ENCODE measurements around the gene RNF224. TPM values are rescaled to one million over a fixed set of nuclear protein-coding genes. Genes with fewer than 3 reads are reported as not detected.

The RNF224 gene
- total RNA-seq, 1 donor from 2014 or later, result not detected

DNA sequence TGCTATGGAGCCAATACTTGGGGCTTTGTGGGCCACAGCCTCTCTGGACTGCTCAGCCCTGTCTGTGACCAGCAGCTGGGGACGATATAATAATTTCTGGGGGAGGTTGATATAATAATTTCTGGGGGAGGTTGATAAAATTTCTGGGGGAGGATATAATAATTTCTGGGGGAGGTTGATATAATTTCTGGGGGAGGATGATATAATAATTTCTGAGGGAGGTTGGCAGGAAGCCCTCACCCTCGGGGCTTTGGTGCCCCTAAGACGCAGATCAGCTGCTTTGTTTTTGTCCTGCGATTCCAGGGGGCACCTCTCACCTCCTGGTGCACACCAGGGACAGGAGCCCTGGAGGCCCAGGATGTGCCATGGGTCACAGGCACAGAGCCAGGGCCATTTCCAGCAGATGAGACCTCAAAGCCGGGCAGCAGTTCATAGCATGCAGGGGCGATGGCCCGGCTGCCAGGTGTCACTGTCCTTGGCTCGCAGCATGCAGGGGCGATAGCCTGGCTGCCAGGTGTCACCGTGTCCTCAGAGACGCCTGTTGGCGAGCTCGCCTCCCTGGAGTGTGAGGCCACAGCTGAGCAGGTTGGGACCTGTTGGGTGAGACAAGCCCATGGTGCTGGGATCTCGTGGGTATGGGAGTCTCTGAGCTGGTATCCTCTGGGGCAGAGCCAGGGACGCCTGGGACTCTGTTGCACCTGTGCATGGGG is 46.5 kb downstream of the RNF224 start:
- no peak for DNase-seq

DNA sequence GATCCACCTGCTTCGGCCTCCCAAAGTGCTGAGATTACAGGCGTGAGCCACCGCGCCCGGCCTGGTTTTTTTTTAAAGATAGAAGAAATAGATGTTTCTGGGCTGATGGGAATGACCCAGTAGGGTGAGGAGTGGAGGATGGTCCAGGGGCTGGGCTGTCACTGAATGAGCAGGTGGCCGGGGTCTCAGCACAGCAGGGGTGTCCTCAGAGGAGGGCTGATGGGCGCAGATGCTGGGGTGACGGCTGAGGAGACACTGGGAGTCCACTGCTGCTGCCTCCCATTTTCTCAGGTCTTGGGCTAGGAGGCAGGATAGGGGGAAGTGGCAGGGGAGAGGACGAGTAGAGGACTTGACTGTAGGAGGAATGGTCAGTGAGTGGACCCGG is 47.9 kb downstream of the RNF224 start:
- DNase-seq, result no peak

DNA sequence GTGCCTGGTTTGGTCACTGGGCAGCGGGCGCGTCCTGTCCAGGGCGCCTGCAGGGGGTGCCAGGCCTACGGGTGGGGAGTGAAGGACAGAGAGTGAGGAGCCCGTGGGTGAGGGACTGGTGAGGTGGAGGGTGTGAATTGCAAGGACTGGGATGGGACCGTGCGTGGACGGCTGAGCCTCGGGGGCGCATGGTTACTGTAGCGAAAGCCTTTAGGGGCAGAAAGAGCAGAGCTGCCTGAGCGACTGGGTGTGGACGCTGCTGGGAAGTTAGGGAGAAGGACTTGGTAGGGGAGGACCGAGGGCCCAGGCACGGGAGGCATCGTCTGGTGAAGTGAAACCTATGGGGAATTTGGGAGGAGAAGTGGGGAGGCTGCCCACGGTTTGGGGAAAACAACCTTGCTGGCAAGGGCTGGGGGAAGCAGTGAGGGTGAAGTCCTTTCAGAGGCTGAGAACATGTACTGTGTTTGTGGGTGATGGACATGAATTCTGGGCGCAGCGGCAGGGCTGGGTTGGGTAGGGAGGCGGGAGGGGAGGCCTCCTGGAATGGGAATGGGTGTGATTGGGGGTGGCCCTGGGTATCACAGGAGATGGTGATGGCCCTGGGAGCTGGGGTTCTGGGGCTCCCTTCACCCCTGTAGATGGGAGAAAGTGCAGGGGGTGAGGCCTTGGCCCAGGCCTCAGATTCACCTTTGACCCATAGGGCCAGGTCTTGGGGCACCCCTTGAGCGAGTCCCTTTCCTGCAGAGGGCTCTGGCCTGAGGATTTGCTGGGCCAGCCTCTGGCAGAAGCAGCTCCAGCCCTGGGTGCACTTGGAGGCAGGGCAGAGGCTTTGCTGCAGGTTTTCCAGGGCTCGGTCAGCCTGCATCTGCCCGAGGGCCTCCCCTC is 48.5 kb downstream of the RNF224 start:
- no peak for DNase-seq

DNA sequence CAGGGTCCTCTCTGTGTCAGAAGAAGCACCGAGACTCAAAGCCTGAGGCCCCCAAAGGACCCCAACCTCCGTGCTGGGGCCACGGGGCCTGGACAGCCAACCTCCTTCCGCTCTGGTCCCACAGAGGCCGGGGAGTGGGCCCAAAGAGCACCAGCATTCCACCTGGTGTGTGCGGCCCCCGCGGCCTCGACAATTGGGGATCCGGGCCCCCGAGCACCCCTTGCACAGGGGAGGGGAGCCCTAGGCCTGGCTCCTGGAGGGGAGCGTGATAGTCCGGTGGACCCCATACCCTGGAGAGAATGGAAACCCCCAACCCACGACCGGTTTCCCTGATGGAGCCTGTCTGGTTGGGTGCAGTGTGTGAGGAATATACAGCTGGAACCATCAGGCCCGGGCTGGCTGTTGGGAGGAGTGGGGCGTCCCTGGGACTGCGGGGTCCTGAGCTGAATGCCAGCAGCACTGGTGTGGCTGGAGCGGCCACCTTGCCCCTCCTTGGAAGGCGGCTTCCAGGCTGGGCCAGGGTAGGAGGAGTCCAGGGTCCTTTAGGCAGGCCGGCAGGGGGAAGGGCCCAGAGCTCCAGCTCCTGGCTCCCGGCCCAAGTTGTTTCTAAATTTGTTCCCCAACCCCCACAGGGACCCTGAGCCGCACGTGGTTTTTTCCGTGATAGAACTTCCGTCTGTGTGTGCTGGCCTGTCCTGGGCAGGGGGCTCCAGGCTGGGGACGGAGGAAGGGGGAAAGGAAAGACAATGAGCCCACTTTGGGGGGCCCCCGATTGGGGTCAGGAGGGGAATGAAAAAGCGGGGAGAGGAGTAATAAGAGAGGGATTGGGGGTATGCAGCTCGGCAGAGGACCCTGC is 49.4 kb downstream of the RNF224 start:
- DNase-seq, result no peak

DNA sequence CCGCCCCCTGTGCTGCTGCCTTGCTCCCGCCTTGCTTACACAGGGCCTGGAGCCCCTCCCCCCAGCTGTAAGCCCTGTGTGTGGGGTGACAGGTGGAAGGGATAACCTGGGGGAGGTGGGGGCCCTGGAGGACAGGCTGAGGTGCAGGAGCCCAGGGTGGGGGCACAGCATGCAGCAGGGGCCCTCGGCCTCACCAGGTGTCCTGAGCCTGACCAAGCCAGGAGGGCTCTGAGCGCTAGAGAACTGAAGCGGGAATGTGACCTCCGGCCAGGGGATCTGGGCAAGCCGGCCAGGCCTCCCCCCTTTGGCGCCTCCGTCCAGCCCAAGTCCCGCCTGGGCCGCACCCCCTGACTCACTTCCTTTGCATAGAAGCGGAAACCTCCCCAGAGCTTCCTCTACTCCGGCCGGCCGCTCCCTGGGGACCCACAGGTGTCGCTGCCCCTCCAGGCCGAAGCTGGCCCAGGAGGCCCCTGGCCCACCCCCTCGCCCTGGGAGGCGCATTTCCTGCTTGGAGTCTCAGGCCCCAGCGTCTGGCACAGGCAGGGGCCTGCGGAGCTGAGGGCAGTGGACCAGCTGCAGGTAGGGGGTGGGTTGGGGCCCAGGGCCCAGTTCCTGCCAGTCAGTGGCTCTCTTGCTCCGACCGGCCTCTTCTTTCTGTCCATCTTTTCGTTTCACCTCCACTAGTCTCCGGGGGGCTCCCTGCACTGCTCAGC is 50.2 kb downstream of the RNF224 start, which contains the start of gene TOR4A:
Gene TOR4A (plus strand): TSS at position 398 of the 713 bp plus-strand sequence. CDS start 964 bp downstream, outside the sequence.
- no peak for DNase-seq

DNA sequence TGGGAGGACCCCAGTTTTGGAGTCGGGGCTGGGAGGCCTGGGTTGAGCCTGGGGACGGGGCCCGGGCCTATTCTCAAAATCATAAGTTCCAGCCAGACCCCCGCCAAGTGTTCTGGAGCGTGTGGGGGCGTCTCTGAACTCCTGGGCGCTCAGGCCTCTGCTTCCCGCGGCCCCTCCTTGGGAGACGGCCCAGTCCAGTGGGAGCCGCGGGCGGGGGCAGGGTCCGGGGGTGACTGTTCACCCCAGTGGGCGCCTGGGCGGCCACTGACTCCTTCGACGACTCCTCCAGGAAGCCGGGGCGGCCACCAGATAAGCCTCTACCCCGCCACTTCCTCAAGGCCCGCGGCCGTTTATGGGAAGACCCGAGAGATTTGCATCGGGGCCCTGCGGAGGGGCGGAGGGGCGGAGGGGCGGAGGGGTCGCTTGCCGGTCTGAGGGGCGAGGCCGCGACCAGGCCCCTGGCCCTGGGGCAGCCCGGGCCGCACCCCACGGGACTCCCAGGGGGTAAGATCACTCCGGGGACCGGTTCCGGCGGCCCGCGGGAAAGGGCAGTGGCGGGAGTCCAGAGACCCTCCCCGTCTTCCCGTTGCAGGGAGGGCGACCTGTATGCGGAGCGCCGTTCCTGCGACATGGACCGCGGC is 50.9 kb downstream of the RNF224 start:
- no peak for DNase-seq

Other genes with a start within 250 kb of the RNF224 start
- gene PTGDS, start 250.0 kb upstream of the RNF224 start, total RNA-seq, result 52.1 TPM
- gene LCNL1, start 244.5 kb upstream of the RNF224 start, total RNA-seq, result 0.16 TPM
- 13.6 TPM for gene PAXX, start 235.1 kb upstream of the RNF224 start, total RNA-seq
- 0.31 TPM for gene CLIC3, start 230.9 kb upstream of the RNF224 start, total RNA-seq
- 20.9 TPM for gene ABCA2, start 199.3 kb upstream of the RNF224 start, total RNA-seq
- not detected for gene FUT7, start 195.4 kb upstream of the RNF224 start, total RNA-seq
- gene NPDC1, start 181.3 kb upstream of the RNF224 start, total RNA-seq, result 15.3 TPM
- 0.16 TPM for gene ENTPD2, start 173.4 kb upstream of the RNF224 start, total RNA-seq
- gene SAPCD2, start 156.9 kb upstream of the RNF224 start, total RNA-seq, result 1.6 TPM
- 0.31 TPM for gene UAP1L1, start 150.0 kb upstream of the RNF224 start, total RNA-seq
- 38.5 TPM for gene MAN1B1, start 140.5 kb upstream of the RNF224 start, total RNA-seq
- 17.6 TPM for gene DPP7, start 112.8 kb upstream of the RNF224 start, total RNA-seq
- 31.2 TPM for gene GRIN1, start 88.3 kb upstream of the RNF224 start, total RNA-seq
- gene LRRC26, start 57.5 kb upstream of the RNF224 start, total RNA-seq, result 0.62 TPM
- gene TMEM210, start 55.4 kb upstream of the RNF224 start, total RNA-seq, result not detected
- gene ANAPC2, start 38.9 kb upstream of the RNF224 start, total RNA-seq, result 19.3 TPM
- 13.4 TPM for gene SSNA1, start 38.8 kb upstream of the RNF224 start, total RNA-seq
- gene TPRN, start 26.8 kb upstream of the RNF224 start, total RNA-seq, result 4.7 TPM
- gene TMEM203, start 21.9 kb upstream of the RNF224 start, total RNA-seq, result 42.9 TPM
- gene NDOR1, start 21.8 kb upstream of the RNF224 start, total RNA-seq, result 2.8 TPM
- gene RNF208, start 5.3 kb upstream of the RNF224 start, total RNA-seq, result 1.4 TPM
- gene CYSRT1, start 2.3 kb upstream of the RNF224 start, total RNA-seq, result not detected
- 0.16 TPM for gene SLC34A3, start 3.4 kb downstream of the RNF224 start, total RNA-seq
- 68.9 TPM for gene TUBB4B, start 13.8 kb downstream of the RNF224 start, total RNA-seq
- gene STPG3, start 23.8 kb downstream of the RNF224 start, total RNA-seq, result not detected
- 44.8 TPM for gene NELFB, start 27.8 kb downstream of the RNF224 start, total RNA-seq
- gene TOR4A, start 50.2 kb downstream of the RNF224 start, total RNA-seq, result 0.31 TPM
- 3.6 TPM for gene NRARP, start 74.8 kb downstream of the RNF224 start, total RNA-seq
- 14.2 TPM for gene EXD3, start 195.7 kb downstream of the RNF224 start, total RNA-seq
- gene NOXA1, start 195.9 kb downstream of the RNF224 start, total RNA-seq, result 2.0 TPM
- 0.16 TPM for gene ENTPD8, start 213.9 kb downstream of the RNF224 start, total RNA-seq
- gene NSMF, start 231.8 kb downstream of the RNF224 start, total RNA-seq, result 35.7 TPM

All from occipital lobe (tissue), 2 donors.